ENCODE measurements around the gene DISP2.

DISP2 gene

GRCh38 chr15:40357723-40358470 is at the start of gene DISP2:
DISP2 (plus strand) TSS chr15:40358219; CDS start chr15:40358322, 103 bp downstream.
- peak; percentile 91 for DNase-seq

- DNase-seq = no peak
These were observed 48.6 kb upstream of the DISP2 start for GRCh38 chr15:40309344-40309862.

GRCh38 chr15:40310001-40310959 is 47.7 kb upstream of the DISP2 start:
- DNase-seq = peak; percentile 57

GRCh38 chr15:40310993-40311392 is 47.0 kb upstream of the DISP2 start:
- no peak for DNase-seq

- no peak for DNase-seq
These were observed 45.5 kb upstream of the DISP2 start for GRCh38 chr15:40312370-40313158.

GRCh38 chr15:40313531-40314398 is 44.3 kb upstream of the DISP2 start:
- DNase-seq = peak; percentile 26

- no peak for DNase-seq
These were observed 43.2 kb upstream of the DISP2 start for GRCh38 chr15:40314723-40315276.

GRCh38 chr15:40316931-40317330 is 41.1 kb upstream of the DISP2 start:
- DNase-seq = no peak

- no peak for DNase-seq
These were observed 40.4 kb upstream of the DISP2 start for GRCh38 chr15:40317580-40317979.

GRCh38 chr15:40320409-40320808 is 37.6 kb upstream of the DISP2 start:
- no peak for DNase-seq

GRCh38 chr15:40320931-40321371 is 37.1 kb upstream of the DISP2 start:
- peak; percentile 67 for DNase-seq

GRCh38 chr15:40322531-40323238 is 35.3 kb upstream of the DISP2 start:
- no peak for DNase-seq

GRCh38 chr15:40323239-40323952 is 34.6 kb upstream of the DISP2 start, which contains the start of gene INAFM2:
INAFM2 (plus strand) TSS chr15:40323692; CDS start chr15:40324056, 364 bp downstream.
- DNase-seq = peak; percentile 88

GRCh38 chr15:40323953-40324937 is 33.8 kb upstream of the DISP2 start:
- DNase-seq = no peak

- no peak for DNase-seq
These were observed 32.8 kb upstream of the DISP2 start for GRCh38 chr15:40325188-40325587.

GRCh38 chr15:40325700-40326099 is 32.3 kb upstream of the DISP2 start:
- no peak for DNase-seq

- DNase-seq = no peak
These were observed 30.6 kb upstream of the DISP2 start for GRCh38 chr15:40327457-40327856.

GRCh38 chr15:40328176-40328575 is 29.8 kb upstream of the DISP2 start:
- no peak for DNase-seq

GRCh38 chr15:40328751-40329150 is 29.3 kb upstream of the DISP2 start:
- DNase-seq = no peak
